NCI-H1694 treated with DMSO at 0.1 percent for 48 hours (cell line): ENCODE results near the gene PLCG1.

Experiments used
- DNase-seq: peaks from one replicate; lab custom pipeline; 2025; lab: John Stamatoyannopoulos, UW

Gene PLCG1

GRCh38 chr20:41142245-41142644 is 4.9 kb downstream of the PLCG1 start:
- no peak for DNase-seq

- no peak for DNase-seq
Measured at GRCh38 chr20:41142919-41143318, 5.6 kb downstream of the PLCG1 start.

DNA sequence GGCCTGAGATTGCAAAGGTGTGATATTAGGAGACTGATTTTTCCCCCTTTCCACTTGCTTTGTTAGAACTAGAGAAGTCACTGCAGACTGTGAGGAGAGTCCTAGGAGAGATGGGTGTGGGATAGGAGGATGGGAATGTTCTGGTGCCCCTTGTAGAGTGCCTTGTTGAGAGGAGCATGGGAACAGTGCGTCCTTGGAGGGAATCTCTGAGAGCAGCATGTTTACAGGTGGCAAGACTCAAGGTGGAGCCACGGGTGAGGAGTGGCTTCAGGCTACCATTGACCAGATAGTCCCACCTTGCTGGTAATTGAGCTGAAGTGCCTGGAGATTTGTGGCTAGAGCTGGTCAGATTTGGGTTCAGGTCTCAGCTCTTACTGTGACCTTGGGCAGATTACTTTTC is 6.0 kb downstream of the PLCG1 start:
- no peak for DNase-seq

DNA sequence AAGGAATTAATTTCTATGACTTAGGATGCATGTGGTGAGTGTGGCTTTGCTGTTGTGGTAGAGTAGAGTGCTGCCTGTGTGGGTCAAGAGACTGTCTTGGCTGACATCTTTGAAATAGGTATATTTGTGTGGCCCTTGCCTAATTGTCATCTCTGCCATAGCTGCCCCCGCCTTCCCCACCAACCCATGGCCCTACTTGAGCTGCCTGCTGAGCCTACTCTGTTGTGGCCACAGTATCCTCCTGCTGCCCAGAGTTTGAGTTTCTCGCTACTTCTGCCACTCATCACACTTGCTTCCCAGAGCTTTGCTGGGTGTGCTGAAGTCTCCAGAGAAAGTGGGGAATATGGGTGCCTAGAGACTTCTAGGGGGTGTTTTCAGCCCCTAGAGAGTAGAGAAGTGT is 8.0 kb downstream of the PLCG1 start:
- DNase-seq: no peak

GRCh38 chr20:41145821-41146620 is 8.7 kb downstream of the PLCG1 start:
- no peak for DNase-seq

GRCh38 chr20:41147767-41148191 is 10.4 kb downstream of the PLCG1 start:
- DNase-seq: no peak

DNA sequence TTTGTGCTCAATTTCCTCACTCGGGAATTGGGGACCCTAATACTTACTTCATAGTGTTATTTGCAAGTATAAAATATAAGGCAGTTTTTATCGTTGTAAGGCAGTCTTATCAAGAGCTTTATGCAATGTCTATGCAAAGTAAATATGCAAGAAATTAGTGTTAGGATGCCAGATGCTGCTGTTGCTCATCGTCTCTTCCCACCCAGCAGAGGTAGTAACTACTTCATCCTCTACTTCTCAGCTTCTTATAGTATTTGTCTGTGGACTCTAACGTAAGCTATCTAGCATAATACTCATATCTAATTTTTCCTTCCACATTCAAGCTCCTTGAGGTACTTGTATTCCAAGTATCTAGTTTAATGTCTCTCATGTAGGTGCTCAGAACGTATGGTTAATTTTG is 11.6 kb downstream of the PLCG1 start:
- no peak for DNase-seq

DNA sequence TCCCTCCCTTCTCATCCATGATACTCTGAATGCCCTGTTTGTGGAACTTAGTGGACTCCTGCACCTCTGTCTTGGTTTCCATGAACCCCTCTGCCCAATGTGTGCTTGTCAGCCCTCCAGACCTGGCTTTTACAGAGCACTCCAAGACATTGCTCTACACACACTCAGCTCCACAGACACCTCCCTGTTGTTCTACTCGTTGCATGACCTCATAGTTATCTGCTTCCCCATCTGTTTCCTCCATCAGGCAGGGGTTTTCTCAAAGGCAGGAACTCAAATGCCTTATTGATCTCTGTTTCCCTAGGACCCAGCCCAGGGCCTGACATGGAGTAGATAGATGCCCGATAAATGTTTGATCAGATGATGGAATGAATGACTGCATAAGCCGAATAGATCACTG is 13.3 kb downstream of the PLCG1 start:
- no peak for DNase-seq

DNA sequence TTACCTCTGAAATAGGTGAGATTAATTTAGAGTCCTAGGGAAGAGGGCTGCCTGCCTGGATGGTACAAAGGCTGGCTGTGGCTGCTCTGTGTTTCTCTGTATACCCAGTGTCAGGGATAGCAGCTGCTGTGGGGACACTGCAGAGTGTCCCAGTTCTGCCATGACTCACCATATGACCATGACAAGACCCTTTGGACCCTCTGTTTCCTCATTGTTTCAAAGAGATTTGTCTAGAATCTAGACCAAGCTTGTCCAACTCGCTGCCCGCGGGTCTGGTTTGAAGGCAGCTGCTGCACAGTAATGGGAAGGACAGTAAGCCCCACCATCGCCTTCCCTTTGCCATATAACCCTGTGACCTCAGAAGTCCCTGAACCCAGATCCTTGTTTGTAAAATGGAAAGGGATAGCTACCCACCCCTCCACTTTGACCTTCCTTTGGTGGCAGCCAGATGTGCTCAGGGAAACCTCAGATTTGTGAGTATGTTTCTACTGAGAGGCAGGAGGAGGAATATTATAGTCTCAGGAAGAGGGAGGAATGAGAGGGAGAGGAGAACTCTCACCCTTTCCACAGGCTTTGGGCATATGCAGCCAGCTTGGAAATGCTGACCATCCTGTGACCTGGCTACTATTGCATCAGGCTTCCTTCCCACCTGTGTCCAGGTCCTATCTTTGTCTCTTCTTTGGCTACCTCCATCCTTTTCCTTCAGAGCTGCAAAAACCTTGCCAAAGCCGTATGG is 14.0 kb downstream of the PLCG1 start:
- no peak for DNase-seq

DNA sequence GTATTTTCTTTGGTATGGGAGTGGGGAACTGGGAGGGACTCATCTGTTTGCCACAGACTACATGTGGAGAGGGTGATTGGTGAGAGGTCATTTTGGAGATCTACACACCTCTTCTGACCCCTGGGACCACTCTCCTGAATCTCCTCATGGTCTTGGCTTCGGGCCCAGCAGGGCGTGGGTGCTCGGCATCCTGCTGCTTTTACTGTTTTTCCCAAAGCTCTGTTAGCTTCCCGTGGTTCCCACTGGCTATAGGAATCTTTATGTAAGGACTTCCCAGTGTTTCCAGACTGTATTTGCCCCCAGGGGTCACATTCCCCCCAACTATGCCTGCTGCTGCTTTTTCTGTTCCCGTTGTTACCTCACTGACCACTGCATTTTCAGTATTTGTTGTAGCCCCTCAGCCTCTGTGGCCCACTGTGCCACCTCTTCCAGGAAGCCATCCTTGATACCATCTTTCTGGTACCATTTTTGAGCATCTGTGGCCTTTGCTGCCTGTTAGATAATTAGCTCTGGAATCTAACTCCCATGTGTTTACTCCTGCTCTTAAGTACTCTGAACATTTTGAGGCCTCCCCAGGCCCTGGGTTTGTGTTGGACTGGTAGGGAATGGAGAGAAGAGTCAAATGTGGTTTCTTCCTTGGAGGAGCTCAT is 14.9 kb downstream of the PLCG1 start:
- no peak for DNase-seq

GRCh38 chr20:41154436-41155176 is 17.3 kb downstream of the PLCG1 start:
- DNase-seq: no peak

DNA sequence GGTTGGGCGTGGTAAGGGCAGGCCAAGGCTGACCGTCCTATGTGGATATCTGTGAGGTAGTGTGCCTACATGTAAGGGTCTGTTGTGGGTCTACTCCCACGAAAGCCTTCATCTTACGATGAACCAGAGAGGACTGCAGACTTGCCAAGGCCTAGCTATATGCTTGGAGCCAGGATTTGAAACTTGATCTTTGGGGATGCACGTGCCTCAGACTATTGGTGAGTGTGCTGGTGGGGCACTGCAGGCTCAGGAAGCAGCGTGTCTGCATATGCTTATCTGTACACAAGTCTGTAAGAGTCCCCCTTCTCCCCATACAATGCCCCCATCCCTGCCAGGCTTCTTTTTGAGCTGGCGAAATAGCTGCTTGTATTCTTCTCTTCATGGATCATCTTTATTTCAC is 17.9 kb downstream of the PLCG1 start:
- no peak for DNase-seq

DNA sequence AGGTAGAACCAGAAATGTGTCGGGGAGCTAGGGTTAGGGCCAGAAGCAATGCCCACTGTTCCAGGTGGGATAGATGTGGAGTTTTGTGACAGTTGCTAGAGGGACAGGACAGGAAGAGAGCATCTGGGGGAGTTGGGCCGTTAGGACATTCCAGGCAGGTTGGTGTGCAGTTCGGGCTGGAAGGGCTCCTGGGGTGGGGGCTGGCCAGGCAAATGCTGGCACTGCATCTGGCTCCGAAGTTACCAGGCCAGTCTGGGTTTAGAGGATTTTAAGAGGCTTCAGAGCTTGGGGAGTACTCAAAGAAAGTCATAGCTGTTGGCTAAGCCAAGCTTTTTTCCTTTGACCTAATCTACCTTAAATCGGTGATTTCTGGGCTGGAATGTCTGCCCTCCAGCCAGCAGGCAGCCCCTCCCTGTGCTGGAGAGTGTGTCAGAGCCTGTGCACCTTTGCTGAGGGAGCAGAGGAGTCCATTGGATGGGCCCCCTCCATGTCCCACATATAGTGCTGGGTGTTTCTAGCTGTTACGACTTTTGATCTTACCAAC is 20.8 kb downstream of the PLCG1 start:
- DNase-seq: no peak

- no peak for DNase-seq
Measured at GRCh38 chr20:41159547-41159946, 22.2 kb downstream of the PLCG1 start.

DNA sequence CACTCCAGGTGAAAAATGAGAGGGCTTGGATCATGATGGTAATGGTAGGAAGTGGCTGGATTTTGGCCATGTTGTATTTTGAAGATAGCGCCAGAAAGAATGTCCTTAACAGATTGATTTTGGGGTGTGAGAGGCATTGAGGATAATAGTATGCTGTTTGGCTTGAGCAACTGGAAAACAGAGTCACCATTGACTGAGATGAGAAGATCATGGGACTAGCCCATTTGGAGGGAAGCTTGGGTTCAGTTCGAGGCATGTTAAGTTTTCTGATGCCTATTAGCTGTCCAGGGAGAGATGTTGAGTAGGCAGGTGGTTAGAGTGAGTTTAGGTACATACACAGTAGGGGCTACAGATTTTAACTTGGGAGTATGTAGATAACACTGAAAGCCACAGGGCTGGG is 23.3 kb downstream of the PLCG1 start:
- no peak for DNase-seq

DNA sequence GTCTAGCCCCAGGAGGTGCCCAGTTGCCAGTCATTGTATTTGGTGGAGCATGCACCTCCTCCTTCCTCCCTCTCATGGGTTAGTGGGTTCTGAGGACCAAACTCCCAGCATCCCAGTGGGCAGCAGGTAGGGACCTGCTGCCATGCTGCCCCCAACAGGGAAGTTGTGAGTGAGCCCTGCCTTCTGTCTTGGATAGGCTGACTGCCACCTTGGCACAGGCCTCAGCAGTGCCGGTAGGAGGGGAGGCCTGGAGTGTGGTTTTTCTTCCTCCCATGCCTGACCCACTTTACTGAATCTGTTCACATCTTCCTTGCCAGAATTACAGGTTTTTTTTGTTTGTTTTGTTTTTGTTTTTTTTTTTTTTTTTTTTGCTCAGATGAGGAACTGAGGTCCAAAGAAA is 24.5 kb downstream of the PLCG1 start:
- DNase-seq: no peak

DNA sequence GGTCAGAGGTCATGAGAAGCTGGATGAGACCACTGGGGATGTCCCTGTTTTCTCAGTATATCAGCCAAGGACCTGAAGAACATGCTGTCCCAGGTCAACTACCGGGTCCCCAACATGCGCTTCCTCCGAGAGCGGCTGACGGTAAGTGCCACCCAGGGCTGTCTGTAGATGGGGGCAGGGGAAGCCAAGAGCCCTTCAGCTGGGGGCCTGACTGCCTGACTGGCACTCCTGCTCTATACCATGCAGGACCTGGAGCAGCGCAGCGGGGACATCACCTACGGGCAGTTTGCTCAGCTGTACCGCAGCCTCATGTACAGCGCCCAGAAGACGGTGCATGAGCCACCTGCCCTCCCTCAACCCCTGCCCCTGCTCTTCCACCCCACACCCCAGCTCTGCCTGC is 25.1 kb downstream of the PLCG1 start:
- no peak for DNase-seq

- DNase-seq: no peak
Measured at GRCh38 chr20:41163821-41164220, 26.5 kb downstream of the PLCG1 start.

DNA sequence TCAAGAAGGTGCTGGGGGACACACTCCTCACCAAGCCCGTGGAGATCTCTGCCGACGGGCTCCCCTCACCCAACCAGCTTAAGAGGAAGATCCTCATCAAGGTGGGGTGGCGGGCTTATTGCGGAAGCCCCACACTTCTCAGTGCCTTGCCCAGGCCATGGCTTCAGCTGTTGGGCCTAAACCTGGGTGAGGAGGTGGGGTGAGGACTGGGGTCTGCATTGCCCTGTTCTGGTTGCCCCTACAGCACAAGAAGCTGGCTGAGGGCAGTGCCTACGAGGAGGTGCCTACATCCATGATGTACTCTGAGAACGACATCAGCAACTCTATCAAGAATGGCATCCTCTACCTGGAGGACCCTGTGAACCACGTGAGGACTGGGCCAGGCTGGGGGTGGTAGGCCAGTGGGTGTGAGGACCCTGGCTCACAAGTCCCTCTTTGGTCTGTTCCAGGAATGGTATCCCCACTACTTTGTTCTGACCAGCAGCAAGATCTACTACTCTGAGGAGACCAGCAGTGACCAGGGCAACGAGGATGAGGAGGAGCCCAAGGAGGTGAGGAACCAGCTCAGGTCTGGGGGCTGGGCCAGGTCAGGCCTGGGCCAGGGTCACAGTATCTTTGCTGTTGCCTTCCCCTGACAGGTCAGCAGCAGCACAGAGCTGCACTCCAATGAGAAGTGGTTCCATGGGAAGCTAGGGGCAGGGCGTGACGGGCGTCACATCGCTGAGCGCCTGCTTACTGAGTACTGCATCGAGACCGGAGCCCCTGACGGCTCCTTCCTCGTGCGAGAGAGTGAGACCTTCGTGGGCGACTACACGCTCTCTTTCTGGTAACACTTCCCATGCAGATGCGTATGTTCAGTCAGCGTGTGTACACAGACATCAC is 27.9 kb downstream of the PLCG1 start:
- DNase-seq: no peak

GRCh38 chr20:41166201-41167117 is 29.1 kb downstream of the PLCG1 start:
- no peak for DNase-seq
